Omental fat pad (tissue), 4 donors: ENCODE results near the gene SERTAD2. TPM values are rescaled to one million over a fixed set of nuclear protein-coding genes. Genes with fewer than 3 reads are reported as not detected.

Experiments used
- ATAC-seq: fragments of 150-250 bp; one replicate; pipeline ENCODE4 v1.9.1; 2016; ENCODE audit warnings: mild to moderate bottlenecking, moderate library complexity; ENCODE audit not compliant: low FRiP score
- DNase-seq: peaks from one replicate; pipeline ENCODE4 v3.0.0-alpha.2; 2019; ENCODE audit warnings: low spot score
- CTCF ChIP-seq, 3 donors: fragments of 450-650 bp; IDR thresholded peaks; one replicate each; pipeline ENCODE4 v1.5.1; 2016 to 2017; ENCODE audit warnings: antibody characterized with exemption in 3 of 3, mild to moderate bottlenecking in 3 of 3, moderate library complexity in 2 of 3
- total RNA-seq, 4 donors: library from RNA; depleted of rRNA; stranded (reverse); fragments of >200 nt; gene quantifications; one replicate each; pipeline ENCODE4 v1.1.0, GENCODE V29; 2016

Gene SERTAD2
- total RNA-seq, 4 donors from 2014 or later, result 13.1 to 42.2 (median 16.6) TPM

GRCh38 chr2:64601785-64602391 is 51.8 kb downstream of the SERTAD2 start:
- DNase-seq (no peak), ATAC-seq (no peak)
- TF ChIP-seq CTCF (IDR thresholded peaks at IDR 0.05), result no peak

- no peak for DNase-seq
- ATAC-seq, result no peak
- no peak for TF ChIP-seq CTCF (IDR thresholded peaks at IDR 0.05)
These were observed 52.5 kb downstream of the SERTAD2 start for GRCh38 chr2:64601034-64601754.

- ATAC-seq (no peak), DNase-seq (no peak)
- TF ChIP-seq CTCF (IDR thresholded peaks at IDR 0.05), result no peak
These were observed 54.2 kb downstream of the SERTAD2 start for GRCh38 chr2:64599469-64599868.

- ATAC-seq (no peak), DNase-seq (no peak)
These were observed 55.5 kb downstream of the SERTAD2 start for GRCh38 chr2:64598226-64598625.

GRCh38 chr2:64595397-64596176 is 58.1 kb downstream of the SERTAD2 start:
- no peak for TF ChIP-seq CTCF (IDR thresholded peaks at IDR 0.05)
- DNase-seq (no peak), ATAC-seq (no peak)

More at GRCh38 chr2:64598226-64598625, 55.5 kb downstream of the SERTAD2 start:
- TF ChIP-seq CTCF (IDR thresholded peaks at IDR 0.05), result no peak

GRCh38 chr2:64594226-64594989 is 59.3 kb downstream of the SERTAD2 start:
- ATAC-seq (no peak), DNase-seq (no peak)
- no peak for TF ChIP-seq CTCF (IDR thresholded peaks at IDR 0.05)
